K562 (cell line): Measurements from ENCODE around the gene PURA. TPM values are rescaled to one million over a fixed set of nuclear protein-coding genes. Genes with fewer than 3 reads are reported as not detected.

ENCODE experiments used
- CBX5 ChIP-seq: IDR thresholded peaks from 2 replicates; pipeline ENCODE4 v1.6.1; 2014; ENCODE audit warnings: low read depth, borderline replicate concordance
- CC2D1A ChIP-seq: fragments of 450-650 bp; IDR thresholded peaks from 2 replicates; pipeline ENCODE4 v1.6.1; 2017; ENCODE audit warnings: mild to moderate bottlenecking
- HDAC1 ChIP-seq, 2 experiments: fragments of 450-650 bp; IDR thresholded peaks; 2 replicates each; pipeline ENCODE4 v1.6.1; 2016 to 2017; ENCODE audit warnings: inconsistent platforms in 1 of 2, mild to moderate bottlenecking in 1 of 2, moderate library complexity in 1 of 2
- HDAC2 ChIP-seq: fragments of 450-650 bp; IDR thresholded peaks from 2 replicates; pipeline ENCODE4 v1.6.1; 2016; ENCODE audit warnings: mild to moderate bottlenecking
- HDGF ChIP-seq: fragments of 450-650 bp; IDR thresholded peaks from 2 replicates; pipeline ENCODE4 v1.6.1; 2016
- MEF2D ChIP-seq: conservative IDR thresholded peaks from 2 replicates; pipeline ENCODE4 v1.6.1; 2016; ENCODE audit warnings: low read depth, missing genetic modification characterization, missing compliant biosample characterization
- MTA2 ChIP-seq: fragments of 450-650 bp; IDR thresholded peaks from 2 replicates; pipeline ENCODE4 v1.6.1; 2016; ENCODE audit warnings: low read depth
- MTA3 ChIP-seq: fragments of 450-650 bp; formaldehyde crosslinking; IDR thresholded peaks from 2 replicates; pipeline ENCODE4 v1.6.1; 2017; ENCODE audit warnings: mild to moderate bottlenecking, borderline replicate concordance
- NFXL1 ChIP-seq: fragments of 450-650 bp; formaldehyde crosslinking; IDR thresholded peaks from 2 replicates; pipeline ENCODE4 v1.4.0; 2021; ENCODE audit warnings: mild to moderate bottlenecking
- PRDM10 ChIP-seq: fragments of 450-650 bp; IDR thresholded peaks from 2 replicates; pipeline ENCODE4 v1.6.1; 2018; ENCODE audit not compliant: partially characterized antibody
- RBM14 ChIP-seq: fragments of 200-400 bp; formaldehyde crosslinking; IDR thresholded peaks from 2 replicates; pipeline ENCODE4 v1.6.1; 2018; ENCODE audit warnings: low read depth, mild to moderate bottlenecking, low read length, moderate library complexity, borderline replicate concordance; ENCODE audit not compliant: insufficient read depth
- RHOXF2B ChIP-seq: fragments of 250-450 bp; sonication (Bioruptor Pico); conservative IDR thresholded peaks from 2 replicates; pipeline ENCODE4 v1.5.1; 2021
- RNF2 ChIP-seq: sonication (generic); IDR thresholded peaks from 2 replicates; pipeline ENCODE4 v1.6.1; 2016
- U2AF1 ChIP-seq: fragments of 200-400 bp; formaldehyde crosslinking; optimal IDR thresholded peaks from 2 replicates; pipeline ENCODE3; 2017; ENCODE audit warnings: mild to moderate bottlenecking, low read depth, low read length, moderate library complexity
- ZBTB2 ChIP-seq: fragments of 450-650 bp; IDR thresholded peaks from 2 replicates; pipeline ENCODE4 v1.6.1; 2016; ENCODE audit warnings: antibody characterized with exemption
- ZFX ChIP-seq: sonication (generic); formaldehyde crosslinking; IDR thresholded peaks from 2 replicates; pipeline ENCODE4 v1.8.0; 2022; ENCODE audit warnings: mild to moderate bottlenecking, missing genetic modification reagents, moderate library complexity
- ZNF512 ChIP-seq: IDR thresholded peaks from 2 replicates; pipeline ENCODE4 v1.6.1; 2016; ENCODE audit warnings: missing genetic modification characterization, missing compliant biosample characterization
- ZNF699 ChIP-seq: fragments of 250-450 bp; sonication (Bioruptor Pico); IDR thresholded peaks from 2 replicates; pipeline ENCODE4 v1.8.0; 2021; ENCODE audit warnings: mild to moderate bottlenecking, moderate library complexity; ENCODE audit not compliant: insufficient replicate concordance
- ZNF707 ChIP-seq: fragments of 250-450 bp; sonication (Bioruptor Pico); conservative IDR thresholded peaks from 2 replicates; pipeline ENCODE4 v1.8.0; 2022; ENCODE audit warnings: inconsistent platforms, mild to moderate bottlenecking, moderate library complexity
- polyA plus RNA-seq, 8 experiments: library from polyadenylated mRNA; depleted of rRNA in 4 of 8; stranded (reverse) in 5 of 8; unstranded in 3 of 8; fragments of >200 nt; fragmentation: Nextera tagmentation in 2 of 8; fragmentation: Illumina TruSeq in 1 of 8; extraction: Ambion mirVana in 2 of 8; extraction: Trizol in 1 of 8; gene quantifications; 2 replicates each; pipeline versions ENCODE4 v1.2.1 to v1.2.3, GENCODE V29; 2011 to 2014; ENCODE audit warnings: inconsistent platforms in 1 of 8, missing spikeins in 1 of 8
- total RNA-seq, 7 experiments: library from RNA; depleted of rRNA in 6 of 7; stranded (reverse); fragments of >200 nt in 6 of 7; fragmentation: Illumina TruSeq in 2 of 7; extraction: Trizol in 2 of 7; gene quantifications; 2 replicates each; pipeline versions ENCODE4 v1.2.1 to v1.2.3, GENCODE V29; 2011 to 2021; ENCODE audit warnings: low replicate concordance in 1 of 7

Gene PURA
- total and polyA plus RNA-seq, 9 of the 15 experiments (the other 6 are each of a cell fraction or from before 2014, with no cell fraction given), result 3.2 to 11.1 (median 5.4) TPM

GRCh38 chr5:140115186-140115500 lies 1.2 kb downstream of the PURA start (continued):
- TF ChIP-seq ZNF707 (CRISPR knock-in tag), result no peak
- TF ChIP-seq U2AF1, result no peak
- TF ChIP-seq CC2D1A, result no peak
- no peak for TF ChIP-seq PRDM10
- 0 out of 2 replicates have a peak, but pooled peaks have one; percentile 1 for TF ChIP-seq HDAC2
- no peak for TF ChIP-seq RBM14
- TF ChIP-seq HDGF, result no peak
- no peak for TF ChIP-seq MTA3
- TF ChIP-seq HDAC1 (IDR thresholded peaks at IDR 0.05), result no peak
- TF ChIP-seq NFXL1 (CRISPR knock-in tag), result no peak
- no peak for TF ChIP-seq MEF2D (tag)
- TF ChIP-seq RHOXF2B (CRISPR knock-in tag), result no peak
- no peak for TF ChIP-seq ZBTB2
- TF ChIP-seq MTA2, result no peak
- TF ChIP-seq ZNF699 (CRISPR knock-in tag), result no peak
- TF ChIP-seq ZNF512 (tag), result 0 out of 2 replicates have a peak, but pooled peaks have one; percentile 12
- no peak for TF ChIP-seq CBX5
- no peak for TF ChIP-seq RNF2
- TF ChIP-seq ZFX (CRISPR knock-in tag), result no peak
